Endothelial cell of umbilical vein (primary cell): Measurements from ENCODE around the gene UGT1A7. TPM values are rescaled to one million over a fixed set of nuclear protein-coding genes. Genes with fewer than 3 reads are reported as not detected.

Source experiments
- BruUV-seq: library from RNA; stranded (reverse); fragments of 400-500 nt; replicated peaks from 2 replicates; lab custom pipeline; 2021; lab: Mats Ljungman, UMichigan
- CTCF ChIA-PET: fragments of 300-600, 350-600 bp; sonication (Branson Sonifier 250); formaldehyde crosslinking; loops from one replicate; lab custom pipeline; 2021; ENCODE audit warnings: antibody characterized with exemption, inconsistent platforms; lab: Charles Lee
- POLR2A ChIA-PET: fragments of 300-600, 350-600 bp; sonication (Branson Sonifier 250); formaldehyde crosslinking; loops from one replicate; lab custom pipeline; 2021; ENCODE audit warnings: antibody characterized with exemption, inconsistent platforms; lab: Charles Lee
- DNase-seq: peaks from one replicate; pipeline ENCODE4 v3.0.0-alpha.2; 2011; ENCODE audit warnings: low read depth, low spot score
- FAIRE-seq: peaks from 2 replicates; lab custom pipeline; 2011; peaks lifted over from hg19 to GRCh38; lab: Jason Lieb, UNC
- H2AFZ ChIP-seq: 2 replicates; pipeline ENCODE4 v1.6.0; 2012; ENCODE audit warnings: low read depth, low read length, control low read depth, inconsistent platforms
- H3K27ac ChIP-seq: 2 replicates; pipeline ENCODE4 v1.5.1; 2011; ENCODE audit warnings: low read depth, mild to moderate bottlenecking, control low read depth, low read length, moderate library complexity; ENCODE audit not compliant: insufficient read depth
- H3K27me3 ChIP-seq, 2 experiments: 2 replicates each; pipeline versions ENCODE4 v1.6.0 to v1.6.1; 2011; ENCODE audit warnings: low read length in 2 of 2, mixed read lengths in 1 of 2; ENCODE audit not compliant: control insufficient read depth in 2 of 2, insufficient read depth in 2 of 2
- H3K36me3 ChIP-seq, 2 experiments: 2 replicates in 1 of 2; 3 replicates in 1 of 2; pipeline ENCODE4 v1.5.1; 2011; ENCODE audit warnings: low read length in 2 of 2, mild to moderate bottlenecking in 1 of 2, moderate library complexity in 1 of 2; ENCODE audit not compliant: control insufficient read depth in 2 of 2, insufficient read depth in 2 of 2; ENCODE audit errors: extremely low read depth in 1 of 2
- H3K4me1 ChIP-seq: 3 replicates; pipeline ENCODE4 v1.5.1; 2011; ENCODE audit warnings: mild to moderate bottlenecking, low read length; ENCODE audit not compliant: control insufficient read depth, insufficient read depth; ENCODE audit errors: extremely low read depth
- H3K4me2 ChIP-seq: 2 replicates; pipeline ENCODE4 v1.6.1; 2011; ENCODE audit warnings: low read length, control low read depth, mixed read lengths; ENCODE audit not compliant: insufficient read depth
- H3K4me3 ChIP-seq, 3 experiments: fragments of 200-600 bp in 1 of 3; sonication (generic), shearing (Covaris generic) in 1 of 3; replicated peaks in 1 of 3; 2 replicates each; pipeline ENCODE4 v1.5.1; 2011 to 2016; ENCODE audit warnings: control low read depth in 3 of 3, low read length in 3 of 3, mild to moderate bottlenecking in 2 of 3, inconsistent platforms in 1 of 3, low read depth in 1 of 3, moderate library complexity in 1 of 3; ENCODE audit not compliant: insufficient read depth in 1 of 3
- H3K79me2 ChIP-seq: 2 replicates; pipeline ENCODE4 v1.6.0; 2012; ENCODE audit warnings: low read length, inconsistent platforms; ENCODE audit not compliant: control insufficient read depth, insufficient read depth
- H3K9ac ChIP-seq: replicated peaks from 2 replicates; pipeline ENCODE3; 2011; ENCODE audit warnings: low read length, control low read depth; ENCODE audit not compliant: insufficient read depth; ENCODE audit errors: extremely low read depth
- H3K9me1 ChIP-seq: replicated peaks from 3 replicates; pipeline ENCODE4 v1.6.0; 2011; ENCODE audit warnings: mild to moderate bottlenecking, low read length; ENCODE audit not compliant: control insufficient read depth, insufficient read depth; ENCODE audit errors: extremely low read depth
- H3K9me3 ChIP-seq: replicated peaks from 2 replicates; pipeline ENCODE4 v1.5.1; 2012; ENCODE audit warnings: low read length, inconsistent platforms; ENCODE audit not compliant: control insufficient read depth, insufficient read depth
- H4K20me1 ChIP-seq: replicated peaks from 2 replicates; pipeline ENCODE3; 2011; ENCODE audit warnings: mild to moderate bottlenecking, low read length; ENCODE audit not compliant: control insufficient read depth, insufficient read depth; ENCODE audit errors: extremely low read depth
- CTCF ChIP-seq, 2 donors: IDR thresholded peaks; 1 replicate in 1 of 2; 2 replicates in 1 of 2; pipeline ENCODE4 v1.5.1; 2011; ENCODE audit warnings: low read length in 2 of 2, mild to moderate bottlenecking in 2 of 2, moderate library complexity in 2 of 2, control low read depth in 1 of 2, inconsistent platforms in 1 of 2, low read depth in 1 of 2; ENCODE audit not compliant: insufficient read depth in 1 of 2; ENCODE audit errors: extremely low read depth in 1 of 2
- EZH2 ChIP-seq: IDR thresholded peaks from 2 replicates; pipeline ENCODE4 v1.6.1; 2012; ENCODE audit warnings: borderline replicate concordance, low read depth, mild to moderate bottlenecking, moderate library complexity, low read length, inconsistent platforms; ENCODE audit not compliant: severe bottlenecking
- FOS ChIP-seq: IDR thresholded peaks from 2 replicates; pipeline ENCODE4 v1.6.1; 2011; ENCODE audit warnings: mild to moderate bottlenecking, low read length, moderate library complexity, borderline replicate concordance; ENCODE audit not compliant: insufficient read depth
- GATA2 ChIP-seq: IDR thresholded peaks from 2 replicates; pipeline ENCODE4 v1.7.0; 2011; ENCODE audit warnings: low read depth, mild to moderate bottlenecking, moderate library complexity, mixed read lengths, low read length; ENCODE audit not compliant: insufficient read length, insufficient read depth
- JUN ChIP-seq: IDR thresholded peaks from 2 replicates; pipeline ENCODE4 v1.6.1; 2011; ENCODE audit warnings: borderline replicate concordance, low read depth; ENCODE audit not compliant: insufficient read length, insufficient read depth
- MAX ChIP-seq: IDR thresholded peaks from 2 replicates; pipeline ENCODE4 v1.6.1; 2011; ENCODE audit not compliant: insufficient read depth, insufficient read length
- MYC ChIP-seq: IDR thresholded peaks from one replicate; pipeline ENCODE4 v1.6.1; 2011; ENCODE audit warnings: mild to moderate bottlenecking, low read depth, low read length
- POLR2AphosphoS5 ChIP-seq: IDR thresholded peaks from 2 replicates; pipeline ENCODE4 v1.6.1; 2012; ENCODE audit warnings: low read depth, mild to moderate bottlenecking, control low read depth, low read length, moderate library complexity; ENCODE audit not compliant: insufficient read depth
- dilution Hi-C: fragments of 300-500 bp; cut with MboI; formaldehyde crosslinking; loops from one replicate; pipeline ENCODE4 v1.15.0; 2019; ENCODE audit warnings: low sequenced_read_pairs; ENCODE audit not compliant: extremely low pct_ligation_motif_present
- intact Hi-C: fragments of 100-400 bp; cut with micrococcal nuclease; formaldehyde crosslinking; loops from one replicate; pipeline ENCODE4 v1.10.0; 2022
- polyA plus RNA-seq, 4 experiments: library from polyadenylated mRNA; depleted of rRNA in 3 of 4; stranded (reverse) in 3 of 4; unstranded in 1 of 4; fragments of >200 nt; gene quantifications; 2 replicates each; pipeline versions ENCODE4 v1.2.1 to v1.2.3, GENCODE V29; 2011 to 2012; ENCODE audit warnings: missing spikeins in 1 of 4
- total RNA-seq: library from RNA; stranded (reverse); gene quantifications from 2 replicates; pipeline ENCODE4 v1.2.3, GENCODE V29; 2021

The UGT1A7 gene
- total and polyA plus RNA-seq, 2 donors (not counting 3 experiments of a cell fraction or from before 2014, with no cell fraction given): not detected

GRCh38 chr2:233802132-233802815, 120.6 kb downstream of the UGT1A7 start:
- H3K4me3 ChIP-seq: no peak overlapping the region
- DNase-seq: no peak
- POLR2A ChIA-PET: no interaction called here
- FAIRE-seq: no peak
- H3K4me1 ChIP-seq: no peaks in the 10 kb centered on the region
- H2AFZ ChIP-seq: no peak overlapping the region
- BruUV-seq: no TSS peak
- intact Hi-C loops: no loop called here
- H3K36me3 ChIP-seq: no peaks in the 10 kb centered on the region
- H4K20me1 ChIP-seq: no peaks in the 10 kb centered on the region
- CTCF ChIA-PET: no interaction called here
- no peaks in the 10 kb centered on the region for H3K79me2 ChIP-seq
- TF ChIP-seq JUN (no peak), MYC (no peak), POLR2AphosphoS5 (no peak), FOS (no peak), EZH2 (no peak), GATA2 (no peak), MAX (no peak), CTCF (IDR thresholded peaks at IDR 0.05; ENCODE audit: extremely low read depth in 1 of 2, insufficient read depth in 1 of 2, low read depth in 1 of 2, low read length in 2 of 2) (no peak)
- H3K4me2 ChIP-seq: no peak overlapping the region
- no peaks in the 10 kb centered on the region for H3K9me1 ChIP-seq
- dilution Hi-C loops: no loop called here
- H3K27me3 ChIP-seq: no peaks in the 10 kb centered on the region
- no peaks in the 10 kb centered on the region for H3K9me3 ChIP-seq
- no peak overlapping the region for H3K27ac ChIP-seq
- H3K9ac ChIP-seq: no peak overlapping the region
